Putamen (tissue), 1 donor: ENCODE measurements around the gene EBI3.
"Not testable (repeated sequence)": the region's sequence is repeated elsewhere in the genome, so short reads cannot be mapped to it uniquely, and the experiment has no call there.

Experiments
- DNase-seq: peaks from one replicate; pipeline ENCODE4 v3.0.0-alpha.2; 2016; ENCODE audit warnings: low spot score

EBI3 gene

GRCh38 chr19:4278419-4279266 lies 49.3 kb downstream of the EBI3 start, which contains the start of gene SHD:
TSS of gene SHD (plus strand) at chr19:4279266. CDS start at chr19:4280064, 798 bp downstream.
- DNase-seq, result no peak

GRCh38 chr19:4279267-4279529 lies 49.9 kb downstream of the EBI3 start:
- DNase-seq, result no peak

- no peak for DNase-seq
These were observed 50.5 kb downstream of the EBI3 start for GRCh38 chr19:4279530-4280422.

- DNase-seq, result no peak
These were observed 55.0 kb downstream of the EBI3 start for GRCh38 chr19:4284176-4284958.

- DNase-seq, result no peak
These were observed 55.7 kb downstream of the EBI3 start for GRCh38 chr19:4284974-4285373.

GRCh38 chr19:4286141-4286540 lies 56.8 kb downstream of the EBI3 start:
- DNase-seq, result not testable (repeated sequence)
